Suppressor macrophage treated with lipopolysaccharide for 1 hour (primary cell): ENCODE results near the gene OAS3.
"Not testable (repeated sequence)": the region's sequence is repeated elsewhere in the genome, so short reads cannot be mapped to it uniquely, and the experiment has no call there.

Experiments
- DNase-seq, 3 donors: peaks; one replicate each; pipeline ENCODE4 v3.0.0-alpha.2; 2020 to 2022

OAS3 gene

DNA sequence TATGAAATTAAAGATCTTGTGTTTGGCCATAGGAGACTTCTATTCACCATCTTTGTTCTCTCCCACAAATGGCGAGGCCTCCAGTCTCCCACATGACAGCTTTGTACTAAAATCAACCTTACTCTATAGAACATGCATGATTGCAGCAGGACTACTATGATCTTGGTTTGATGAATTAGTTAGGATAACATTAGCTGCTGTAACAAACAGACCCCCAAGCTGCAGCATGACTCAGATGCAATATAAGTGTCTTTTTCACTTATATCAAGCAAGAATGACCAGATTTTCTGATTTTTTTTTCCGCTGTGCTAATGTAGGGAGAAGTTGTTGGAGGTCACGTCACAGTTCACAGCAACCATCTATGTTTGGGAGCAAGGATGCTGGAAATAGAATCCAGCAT lies 10.8 kb upstream of the OAS3 start:
- no peak for DNase-seq

DNA sequence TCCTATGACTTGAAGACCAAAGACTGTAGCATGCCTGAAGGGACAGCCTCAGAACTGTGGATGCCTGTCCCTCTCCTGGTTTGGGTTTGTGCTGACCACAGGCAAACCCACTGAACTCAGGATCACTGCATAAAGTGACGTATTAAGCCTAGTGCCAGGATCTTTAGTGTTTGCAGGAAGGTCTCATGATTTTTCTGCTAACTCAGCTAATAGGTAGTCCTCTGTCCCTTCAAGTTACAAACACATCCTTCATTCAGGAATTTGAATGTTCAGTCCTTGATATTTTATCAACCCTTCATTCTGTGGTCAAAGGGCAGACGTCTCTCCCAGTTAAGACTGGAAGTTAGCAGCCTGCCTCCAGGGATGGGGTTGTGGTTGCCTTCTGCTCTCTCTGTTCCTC lies 10.3 kb upstream of the OAS3 start:
- DNase-seq: no peak

DNA sequence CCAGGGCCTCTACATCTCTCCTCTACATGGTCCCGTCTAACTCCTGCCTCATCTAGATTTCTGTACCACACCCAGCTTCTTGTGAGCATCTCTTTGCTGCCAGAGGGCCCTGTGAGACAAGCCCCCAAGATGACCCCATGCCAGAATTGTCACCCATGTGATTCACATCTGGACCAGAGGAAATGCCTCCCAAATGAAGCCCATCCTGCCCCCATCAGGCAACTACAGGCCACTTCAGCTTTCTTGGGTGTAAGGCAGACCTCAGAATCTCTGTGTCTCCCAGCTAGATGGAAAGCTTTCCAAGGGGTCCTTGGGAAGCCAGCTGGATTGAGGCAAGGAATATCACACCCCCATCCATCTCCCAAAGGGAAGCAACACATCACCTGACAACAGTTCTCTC lies 9.3 kb upstream of the OAS3 start:
- DNase-seq: no peak

DNA sequence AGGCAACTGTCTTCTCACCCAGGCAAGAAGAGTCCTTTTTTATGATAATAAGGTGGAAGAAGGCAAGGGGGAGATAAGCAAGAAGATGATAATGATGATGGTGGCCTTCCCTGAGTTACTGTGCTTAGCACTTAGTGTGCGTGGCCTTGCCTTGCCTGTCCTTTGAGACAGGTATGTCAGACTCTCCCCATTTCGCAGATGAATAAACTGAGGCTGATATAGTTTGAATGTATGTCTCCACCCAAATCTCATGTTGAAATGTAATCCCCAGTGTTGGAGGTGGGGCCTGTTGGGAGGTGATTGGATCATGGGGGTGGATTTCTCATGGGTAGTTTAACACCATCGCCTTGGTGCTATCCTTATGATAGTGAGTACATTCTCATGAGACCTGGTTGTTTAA lies 8.6 kb upstream of the OAS3 start:
- no peak for DNase-seq

DNA sequence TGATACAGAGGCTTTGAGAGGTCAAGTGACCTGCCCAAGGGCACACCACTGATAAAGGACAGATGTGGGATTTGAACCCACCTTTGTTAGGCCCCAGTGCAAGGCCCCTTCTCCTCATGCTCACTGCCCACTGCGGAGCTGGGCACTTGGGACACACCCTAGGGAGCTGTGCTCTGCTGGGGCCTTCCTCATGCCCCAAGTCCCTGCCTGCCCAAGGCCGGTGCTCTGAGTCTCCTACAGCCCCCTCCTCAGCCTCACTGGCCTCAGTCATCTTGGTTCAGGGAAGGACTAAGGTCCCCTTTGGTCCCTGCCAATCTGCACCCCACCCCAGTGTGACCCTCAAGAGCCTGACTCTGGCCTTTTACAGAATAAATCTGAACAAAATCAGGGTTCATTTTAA lies 7.9 kb upstream of the OAS3 start:
- DNase-seq: no peak

DNA sequence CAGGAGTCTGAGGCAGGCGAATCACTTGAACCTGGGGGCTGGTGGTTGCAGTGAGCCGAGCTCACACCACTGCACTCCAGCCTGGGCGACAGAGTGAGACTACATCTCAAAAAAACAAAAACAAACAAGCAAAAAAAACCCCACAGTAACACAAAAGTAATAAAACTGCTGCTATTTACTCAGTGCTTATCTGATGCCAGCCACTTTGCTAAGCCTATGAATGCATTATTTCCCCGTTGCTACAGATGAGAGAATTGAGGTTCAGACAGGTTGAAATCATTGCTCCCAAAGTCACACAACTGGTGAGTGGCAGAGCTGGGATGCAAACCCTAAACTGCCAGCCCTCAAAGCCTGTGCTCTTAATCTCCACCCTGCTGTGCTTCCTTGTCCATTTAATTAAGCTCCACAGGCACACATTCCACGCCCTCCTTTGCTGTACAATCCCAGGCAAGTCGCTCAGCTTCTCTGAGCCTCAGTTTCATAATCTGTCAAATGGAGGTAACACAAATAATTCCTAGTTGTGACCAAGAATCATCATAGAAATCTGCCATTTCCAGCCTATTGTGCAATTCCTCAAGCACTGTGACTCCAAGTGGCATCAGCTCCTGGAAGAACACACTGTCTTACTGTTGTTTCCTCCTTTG lies 5.7 kb upstream of the OAS3 start:
- peak; percentile 24 to 39 (median 37) for DNase-seq

DNA sequence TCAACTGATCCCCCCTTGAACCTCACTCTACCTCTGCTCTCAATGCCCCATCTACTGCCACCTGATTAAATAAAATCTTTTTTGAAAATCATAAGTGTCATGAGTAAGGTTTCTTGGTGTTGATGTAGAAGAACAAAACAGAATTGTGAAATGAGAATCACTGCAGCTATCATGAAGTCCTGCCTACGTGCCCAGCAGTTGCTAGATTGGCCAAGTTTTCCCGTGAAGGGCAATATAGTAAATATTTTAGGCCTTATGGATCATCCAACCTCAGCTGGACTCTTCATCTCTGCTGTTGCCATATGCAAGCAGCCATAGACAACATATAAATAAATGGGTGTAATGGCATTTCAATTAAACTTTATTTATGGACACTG lies 5.2 kb upstream of the OAS3 start:
- DNase-seq: peak in 2 of 3 donors; percentile 40 to 48

DNA sequence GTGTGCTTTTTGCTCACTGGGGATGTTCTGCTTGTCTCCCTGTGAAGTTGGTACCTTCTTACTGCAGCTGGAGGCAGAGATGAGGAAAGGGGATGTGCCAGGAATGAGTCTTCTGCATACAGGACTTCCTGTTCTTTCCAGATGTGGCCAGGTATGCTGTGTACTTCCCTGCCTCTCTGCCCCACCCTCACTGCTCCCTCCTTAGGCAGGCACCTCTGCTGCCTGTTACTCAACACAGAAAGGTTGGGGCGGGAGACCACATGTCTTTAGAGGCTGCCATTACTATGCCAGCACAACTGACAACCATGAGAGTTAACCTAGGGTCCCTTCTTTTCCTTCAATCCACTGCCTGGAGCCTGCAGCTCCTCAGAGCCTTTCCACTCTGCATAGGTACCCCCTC lies 2.0 kb upstream of the OAS3 start:
- DNase-seq: no peak

DNA sequence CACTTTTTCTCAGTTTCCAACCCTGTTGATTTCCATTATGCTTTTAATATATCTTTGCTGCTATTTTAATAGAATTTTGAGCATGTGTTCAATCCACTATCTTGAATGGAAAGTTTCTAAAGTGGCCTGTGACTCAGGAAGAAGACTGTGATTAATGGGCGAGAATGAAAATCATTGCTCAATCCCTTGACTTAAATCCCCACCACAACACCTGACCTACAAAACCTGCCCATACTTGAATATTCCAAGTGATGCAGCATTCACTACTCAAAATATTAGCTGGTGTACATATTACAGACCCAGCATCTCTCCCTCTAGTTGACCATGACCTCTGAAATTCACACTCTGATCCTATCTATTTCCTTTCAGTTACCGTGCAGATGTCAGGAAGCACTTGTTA lies 1.3 kb upstream of the OAS3 start:
- DNase-seq: peak in 2 of 3 donors; percentile 44 to 59

DNA sequence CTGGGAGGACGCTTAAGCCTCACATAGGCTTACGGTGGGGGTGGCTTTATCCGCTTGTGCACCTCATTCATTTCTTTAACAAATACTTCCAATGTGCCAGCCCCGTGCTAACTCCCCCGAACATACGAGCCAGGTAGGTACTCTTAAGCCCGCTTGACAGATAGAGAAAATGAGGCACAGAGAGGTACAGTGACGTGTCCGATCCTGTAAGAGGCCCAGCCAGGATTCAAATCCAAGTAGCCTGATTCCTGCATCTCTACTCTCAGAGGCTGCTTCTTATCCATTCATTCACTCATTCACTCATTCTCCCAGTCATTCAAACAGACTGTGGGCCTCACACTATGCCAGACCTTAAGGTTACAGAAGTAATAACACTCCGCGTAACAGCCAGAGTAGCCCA lies 477 bp downstream of the OAS3 start:
- peak in 2 of 3 donors; percentile 32 to 40 for DNase-seq

DNA sequence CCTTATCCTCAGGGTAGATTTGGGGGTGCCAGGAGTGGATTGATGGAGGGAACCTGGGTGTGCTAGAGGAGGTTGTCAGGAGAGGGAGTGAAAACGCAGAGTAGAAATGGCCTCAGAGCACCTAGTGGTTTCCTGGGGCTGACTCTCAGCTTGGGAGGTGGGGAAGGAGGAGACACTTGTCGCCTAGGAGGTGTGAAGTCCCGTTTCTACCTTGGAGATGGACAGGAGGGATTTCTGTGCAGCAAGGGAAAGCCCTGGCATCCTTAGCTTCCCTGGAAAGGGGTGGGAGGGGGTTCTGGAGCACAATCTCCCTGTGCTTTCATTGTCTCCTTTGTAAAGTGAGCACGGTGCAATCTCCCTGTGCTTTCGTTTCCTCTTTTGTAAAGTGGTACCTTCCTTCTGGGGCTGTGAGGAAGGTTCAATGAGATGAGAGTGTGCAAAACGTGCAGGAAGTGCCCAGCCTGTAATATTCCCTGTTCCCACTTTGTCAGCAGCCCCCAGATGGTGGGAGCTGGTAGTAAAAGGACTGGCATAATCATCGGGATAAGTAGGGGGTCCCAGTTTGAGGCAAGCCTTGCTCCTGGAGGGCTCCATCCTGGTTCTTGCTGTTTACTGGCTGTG lies 1.6 kb downstream of the OAS3 start:
- peak; percentile 42 to 59 (median 44) for DNase-seq

DNA sequence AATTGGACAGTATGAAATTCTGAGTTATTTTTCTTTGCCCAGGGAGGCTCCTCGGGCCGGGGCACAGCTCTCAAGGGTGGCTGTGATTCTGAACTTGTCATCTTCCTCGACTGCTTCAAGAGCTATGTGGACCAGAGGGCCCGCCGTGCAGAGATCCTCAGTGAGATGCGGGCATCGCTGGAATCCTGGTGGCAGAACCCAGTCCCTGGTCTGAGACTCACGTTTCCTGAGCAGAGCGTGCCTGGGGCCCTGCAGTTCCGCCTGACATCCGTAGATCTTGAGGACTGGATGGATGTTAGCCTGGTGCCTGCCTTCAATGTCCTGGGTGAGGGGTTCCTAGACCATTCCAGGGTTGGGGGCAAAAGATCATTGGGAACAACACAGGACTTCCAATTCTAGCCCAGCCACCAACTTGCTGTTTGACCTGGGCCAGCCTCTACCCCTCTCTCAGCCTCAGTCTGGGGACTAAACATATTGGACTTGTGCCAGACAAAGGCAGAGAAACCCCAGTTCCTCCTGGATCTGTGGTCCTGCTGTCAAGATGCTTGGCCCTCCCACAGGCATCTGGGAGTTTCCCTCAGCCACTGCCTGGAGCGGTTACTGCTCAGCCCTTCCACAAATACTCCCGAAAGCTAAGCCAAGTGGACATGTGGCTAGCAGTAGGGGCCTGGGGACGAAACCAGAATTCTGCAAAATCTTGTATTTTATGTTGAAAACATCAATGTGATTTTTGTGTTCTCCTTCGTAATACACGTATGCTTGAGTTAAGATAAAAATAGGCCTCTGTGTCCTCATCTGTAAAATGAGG lies 3.5 kb downstream of the OAS3 start:
- DNase-seq: peak in 1 of 3 donors; percentile 30

DNA sequence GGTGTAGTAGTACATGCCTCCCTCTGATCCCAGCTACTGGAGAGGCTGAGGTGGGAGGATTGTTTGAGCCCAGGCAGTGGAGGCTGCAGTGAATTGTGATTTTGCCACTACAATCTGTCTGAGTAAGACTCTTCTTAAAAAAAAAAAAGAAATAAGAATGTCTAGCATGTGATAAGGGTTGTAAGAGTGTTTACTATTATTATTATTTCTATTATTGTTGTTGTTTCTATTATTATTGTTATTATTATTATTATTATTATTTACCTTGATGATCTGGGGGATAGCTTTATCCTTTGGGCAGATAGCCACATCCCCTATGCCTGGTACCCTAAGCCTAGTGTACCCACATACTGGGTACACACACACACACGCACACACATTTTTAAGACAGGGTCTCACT lies 4.3 kb downstream of the OAS3 start:
- DNase-seq: no peak

DNA sequence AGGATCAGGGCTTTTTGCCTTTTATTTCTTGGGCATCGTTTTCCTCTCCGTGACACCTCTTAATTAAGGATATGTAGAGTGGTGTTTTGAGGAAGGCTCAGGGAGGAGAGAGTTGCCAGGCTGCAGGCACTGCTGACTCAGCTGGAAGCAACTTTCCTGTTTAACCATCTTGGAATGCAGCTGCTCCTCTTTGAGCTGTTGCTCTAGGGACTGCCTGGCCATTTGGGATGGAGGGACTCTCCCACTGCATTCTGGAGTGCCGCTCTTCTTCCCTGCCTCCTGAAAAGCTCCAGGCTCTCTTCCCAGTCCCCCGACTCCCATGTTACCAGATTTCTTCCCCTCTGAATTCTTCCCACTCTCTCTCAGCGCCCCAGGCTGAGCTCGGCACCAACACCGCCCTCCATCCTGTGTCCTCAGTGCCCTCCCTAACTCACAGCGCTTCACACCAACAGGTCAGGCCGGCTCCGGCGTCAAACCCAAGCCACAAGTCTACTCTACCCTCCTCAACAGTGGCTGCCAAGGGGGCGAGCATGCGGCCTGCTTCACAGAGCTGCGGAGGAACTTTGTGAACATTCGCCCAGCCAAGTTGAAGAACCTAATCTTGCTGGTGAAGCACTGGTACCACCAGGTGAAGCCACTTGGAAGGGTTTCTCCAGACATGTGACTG lies 5.9 kb downstream of the OAS3 start:
- DNase-seq: no peak

DNA sequence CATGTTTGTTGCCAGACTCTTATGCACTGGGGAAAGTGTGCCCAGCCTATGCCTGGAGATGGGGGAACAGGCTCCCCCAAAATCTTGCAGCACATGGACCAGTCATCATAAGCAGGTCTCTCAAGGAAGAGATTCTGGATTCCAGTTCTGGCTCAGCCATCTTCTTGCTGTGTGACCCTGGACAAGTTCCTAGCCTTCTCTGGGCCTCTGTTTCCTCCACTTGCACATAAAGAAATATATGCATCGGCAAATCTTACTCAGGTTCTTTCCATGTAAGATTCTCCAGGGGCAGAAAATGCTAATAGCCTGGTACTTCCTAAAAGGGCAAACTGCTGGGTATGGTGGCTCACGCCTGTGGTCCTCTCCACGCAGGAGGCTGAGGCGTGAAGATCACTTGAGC lies 7.2 kb downstream of the OAS3 start:
- no peak for DNase-seq

DNA sequence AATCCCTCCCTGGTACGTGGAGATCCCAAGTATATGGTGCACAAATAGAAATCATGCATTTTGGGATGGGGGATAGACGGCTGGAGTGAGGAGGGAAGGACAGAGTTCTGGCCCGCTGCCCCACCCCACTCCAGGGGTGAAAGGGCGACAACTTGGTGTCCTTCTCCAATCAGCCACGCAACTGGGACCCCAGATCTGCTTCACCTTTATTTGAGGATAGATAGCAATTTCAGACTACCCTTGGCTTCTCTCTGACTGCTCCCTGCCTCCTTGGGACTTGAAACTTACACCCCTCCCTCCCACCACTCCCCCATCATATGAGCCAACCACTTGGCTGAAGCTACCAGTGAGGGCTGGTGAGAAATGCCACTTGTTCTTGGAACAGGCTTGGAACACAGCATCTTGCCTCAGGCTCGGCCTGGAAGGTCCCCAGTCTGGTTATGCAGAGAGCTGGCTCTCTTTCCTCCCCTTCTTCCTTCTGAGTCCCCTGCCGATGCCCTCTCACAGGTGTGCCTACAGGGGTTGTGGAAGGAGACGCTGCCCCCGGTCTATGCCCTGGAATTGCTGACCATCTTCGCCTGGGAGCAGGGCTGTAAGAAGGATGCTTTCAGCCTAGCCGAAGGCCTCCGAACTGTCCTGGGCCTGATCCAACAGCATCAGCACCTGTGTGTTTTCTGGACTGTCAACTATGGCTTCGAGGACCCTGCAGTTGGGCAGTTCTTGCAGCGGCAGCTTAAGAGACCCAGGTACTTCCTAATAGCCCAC lies 8.1 kb downstream of the OAS3 start:
- DNase-seq: no peak

DNA sequence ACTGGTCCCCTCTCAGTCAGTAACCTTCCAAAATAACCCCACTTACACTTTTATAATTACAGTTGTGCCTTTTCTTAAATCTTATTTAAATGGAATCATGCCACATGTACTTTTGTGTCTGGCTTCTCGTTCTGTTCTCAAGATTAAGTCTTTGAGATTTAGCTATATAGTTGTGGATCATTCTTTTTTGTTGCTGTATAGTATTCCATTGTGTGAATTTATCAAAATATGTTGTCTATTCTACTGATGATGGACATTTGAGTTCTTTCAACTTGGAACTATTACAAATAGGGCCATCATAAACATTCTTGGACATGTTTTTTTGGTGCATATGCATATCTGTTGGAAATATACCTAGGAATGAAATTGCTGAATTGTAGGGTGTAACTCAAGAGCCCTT lies 9.0 kb downstream of the OAS3 start:
- DNase-seq: no peak

DNA sequence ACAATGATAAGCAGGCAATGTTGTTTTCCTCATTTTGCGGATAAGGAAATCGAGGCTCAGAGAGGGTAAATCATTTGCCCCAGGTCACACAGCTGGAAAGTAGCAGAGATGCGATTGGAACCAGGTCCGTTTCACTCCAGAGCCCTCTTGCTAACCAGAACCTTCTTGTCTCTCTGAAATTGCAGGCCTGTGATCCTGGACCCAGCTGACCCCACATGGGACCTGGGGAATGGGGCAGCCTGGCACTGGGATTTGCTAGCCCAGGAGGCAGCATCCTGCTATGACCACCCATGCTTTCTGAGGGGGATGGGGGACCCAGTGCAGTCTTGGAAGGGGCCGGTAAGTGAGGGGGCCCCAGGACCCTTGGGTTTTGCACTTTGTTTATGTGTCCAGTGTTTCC lies 9.5 kb downstream of the OAS3 start:
- no peak for DNase-seq

DNA sequence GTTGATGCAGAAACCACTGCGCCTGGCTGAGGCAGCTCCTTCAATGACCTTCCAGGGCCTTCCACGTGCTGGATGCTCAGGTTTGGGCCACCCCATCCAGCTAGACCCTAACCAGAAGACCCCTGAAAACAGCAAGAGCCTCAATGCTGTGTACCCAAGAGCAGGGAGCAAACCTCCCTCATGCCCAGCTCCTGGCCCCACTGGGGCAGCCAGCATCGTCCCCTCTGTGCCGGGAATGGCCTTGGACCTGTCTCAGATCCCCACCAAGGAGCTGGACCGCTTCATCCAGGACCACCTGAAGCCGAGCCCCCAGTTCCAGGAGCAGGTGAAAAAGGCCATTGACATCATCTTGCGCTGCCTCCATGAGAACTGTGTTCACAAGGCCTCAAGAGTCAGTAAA lies 10.5 kb downstream of the OAS3 start:
- DNase-seq: no peak

DNA sequence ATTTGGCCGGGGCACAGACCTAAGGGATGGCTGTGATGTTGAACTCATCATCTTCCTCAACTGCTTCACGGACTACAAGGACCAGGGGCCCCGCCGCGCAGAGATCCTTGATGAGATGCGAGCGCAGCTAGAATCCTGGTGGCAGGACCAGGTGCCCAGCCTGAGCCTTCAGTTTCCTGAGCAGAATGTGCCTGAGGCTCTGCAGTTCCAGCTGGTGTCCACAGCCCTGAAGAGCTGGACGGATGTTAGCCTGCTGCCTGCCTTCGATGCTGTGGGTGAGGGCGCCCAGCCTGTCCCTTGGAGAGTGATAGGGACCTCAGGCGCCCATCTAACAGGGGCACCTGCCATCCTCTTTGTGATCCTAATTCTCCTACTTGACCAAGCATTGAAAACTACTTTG lies 12.4 kb downstream of the OAS3 start:
- no peak for DNase-seq

DNA sequence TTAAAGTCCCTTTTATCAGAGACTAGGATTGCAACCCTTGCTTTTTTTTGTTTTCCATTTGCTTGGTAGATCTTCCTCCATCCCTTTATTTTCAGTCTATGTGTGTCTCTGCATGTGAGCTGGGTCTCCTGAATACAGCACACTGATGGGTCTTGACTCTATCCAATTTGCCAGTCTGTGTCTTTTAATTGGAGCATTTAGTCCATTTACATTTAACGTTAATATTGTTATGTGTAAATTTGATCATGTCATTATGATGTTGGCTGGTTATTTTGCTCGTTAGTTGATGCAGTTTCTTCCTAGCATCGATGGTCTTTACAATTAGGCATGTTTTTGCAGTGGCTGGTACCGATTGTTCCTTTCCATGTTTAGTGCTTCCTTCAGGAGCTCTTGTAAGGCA lies 18.9 kb downstream of the OAS3 start:
- not testable (repeated sequence) for DNase-seq

DNA sequence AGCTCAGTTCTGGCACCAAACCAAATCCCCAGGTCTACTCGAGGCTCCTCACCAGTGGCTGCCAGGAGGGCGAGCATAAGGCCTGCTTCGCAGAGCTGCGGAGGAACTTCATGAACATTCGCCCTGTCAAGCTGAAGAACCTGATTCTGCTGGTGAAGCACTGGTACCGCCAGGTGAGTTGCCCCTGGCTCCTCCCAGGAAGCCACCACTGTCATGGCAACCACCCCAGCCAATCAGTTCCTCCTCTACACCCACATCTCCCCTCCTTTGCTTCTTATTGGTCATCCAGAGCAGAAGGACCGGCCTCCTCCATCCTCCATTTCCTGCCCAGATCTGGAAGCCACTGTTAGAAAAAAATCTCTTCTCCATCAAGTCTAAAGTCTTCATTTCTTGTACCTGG lies 22.8 kb downstream of the OAS3 start:
- DNase-seq: no peak

DNA sequence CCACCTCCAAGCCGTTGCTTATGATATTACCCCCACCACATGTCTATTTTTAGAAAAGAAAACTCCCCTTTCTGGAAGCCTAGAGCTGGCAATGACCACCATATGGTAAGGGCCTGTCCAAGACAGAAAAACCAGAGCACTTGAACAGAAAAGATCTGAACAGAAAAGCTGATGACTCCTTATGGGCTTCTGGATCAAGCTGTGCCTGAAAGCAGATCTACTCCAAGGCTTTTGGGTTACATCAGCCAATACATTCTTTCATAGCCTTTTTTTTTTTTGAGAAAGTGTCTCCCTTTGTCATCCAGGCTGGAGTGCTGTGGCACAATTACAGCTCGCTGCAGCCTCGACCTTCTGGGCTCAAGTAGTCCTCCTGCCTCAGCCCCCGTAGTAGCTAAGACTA lies 23.3 kb downstream of the OAS3 start:
- DNase-seq: no peak
